Measurements from ENCODE around the gene VPS52.

- TF ChIP-seq CTCF (IDR thresholded peaks at IDR 0.05) (no peak), EZH2 (IDR thresholded peaks at IDR 0.05; ENCODE audit: borderline replicate concordance, insufficient read depth, low read depth, low read length, poor library complexity, severe bottlenecking) (no peak)
Observed at GRCh38 chr6:33319939-33320314, 48.3 kb upstream of the VPS52 start.

Measured in B cell (primary cell).